Activated CD8-positive, alpha-beta T cell treated with anti-CD3 and anti-CD28 coated beads for 36 hours (primary cell): Measurements from ENCODE around the gene KIF18B. TPM values are rescaled to one million over a fixed set of nuclear protein-coding genes. Genes with fewer than 3 reads are reported as not detected.

Experiments used
- ATAC-seq: fragments of 200-7000 bp; cut with Tn5 transposase; one replicate; pipeline ENCODE4 v1.10.0; 2021; ENCODE audit warnings: mild to moderate bottlenecking, moderate library complexity
- CTCF ChIA-PET: fragments of 350-600 bp; sonication (Branson Sonifier 250); formaldehyde crosslinking; loops from one replicate; lab custom pipeline; 2021; ENCODE audit warnings: antibody characterized with exemption; lab: Charles Lee
- POLR2A ChIA-PET: fragments of 350-600 bp; sonication (Branson Sonifier 250); formaldehyde crosslinking; loops from one replicate; lab custom pipeline; 2021; ENCODE audit warnings: antibody characterized with exemption; lab: Charles Lee
- DNase-seq: peaks from one replicate; pipeline ENCODE4 v3.0.0-alpha.2; 2020
- H3K27ac Mint-ChIP-seq: one replicate; pipeline ENCODE4 v1.8.0; 2021; ENCODE audit warnings: mild to moderate bottlenecking, mixed read lengths
- H3K27me3 Mint-ChIP-seq: one replicate; pipeline ENCODE4 v1.8.0; 2021; ENCODE audit warnings: mixed read lengths
- H3K36me3 Mint-ChIP-seq: one replicate; pipeline ENCODE4 v1.8.0; 2021; ENCODE audit warnings: low read depth, mixed read lengths
- H3K4me1 Mint-ChIP-seq: one replicate; pipeline ENCODE4 v1.8.0; 2021; ENCODE audit warnings: low read depth, mixed read lengths
- H3K4me3 Mint-ChIP-seq: one replicate; pipeline ENCODE4 v1.8.0; 2021; ENCODE audit warnings: mild to moderate bottlenecking, moderate library complexity, mixed read lengths
- H3K9me3 Mint-ChIP-seq: one replicate; pipeline ENCODE4 v1.8.0; 2021; ENCODE audit warnings: mixed read lengths
- CTCF ChIP-seq: fragments of 200-600 bp; IDR thresholded peaks from one replicate; pipeline ENCODE4 v1.8.0; 2022; ENCODE audit warnings: antibody characterized with exemption, mild to moderate bottlenecking
- intact Hi-C: fragments of 100-400 bp; cut with micrococcal nuclease; formaldehyde crosslinking; loops from one replicate; pipeline ENCODE4 v1.10.0; 2022
- total RNA-seq, 2 experiments: library from RNA; stranded (reverse); gene quantifications; one replicate each; pipeline ENCODE4 v1.2.3, GENCODE V29; 2021

Gene KIF18B
- total RNA-seq, 2 experiments from 2014 or later, result 38.1 to 40.3 TPM

GRCh38 chr17:44971776-44972483 lies 24.4 kb upstream of the KIF18B start:
- H3K4me3 Mint-ChIP-seq, result no peak overlapping the region
- no peak overlapping the region for H3K27ac Mint-ChIP-seq
- no peaks in the 10 kb centered on the region for H3K36me3 Mint-ChIP-seq
- POLR2A ChIA-PET, result interaction anchor here (0.8 to 1.6 kb wide), 3 partner anchors 41 to 177 kb away, joined by 3 read pairs; partner anchors contain the start of gene HEXIM1
- H3K4me1 Mint-ChIP-seq, result peaks cover 40% of the 10 kb centered on the region
- CTCF ChIA-PET, result interaction anchor here (0.5 to 1.9 kb wide), 6 partner anchors 10 to 163 kb away, joined by 3 to 5 read pairs (median 3); partner anchors contain the start of gene ACBD4
- intact Hi-C loops, result no loop called here
- no peaks in the 10 kb centered on the region for H3K9me3 Mint-ChIP-seq
- ATAC-seq, result peak; percentile 75
- H3K27me3 Mint-ChIP-seq, result peaks cover 27% of the 10 kb centered on the region
- no peak for TF ChIP-seq CTCF
- DNase-seq, result peak; percentile 86

DNA sequence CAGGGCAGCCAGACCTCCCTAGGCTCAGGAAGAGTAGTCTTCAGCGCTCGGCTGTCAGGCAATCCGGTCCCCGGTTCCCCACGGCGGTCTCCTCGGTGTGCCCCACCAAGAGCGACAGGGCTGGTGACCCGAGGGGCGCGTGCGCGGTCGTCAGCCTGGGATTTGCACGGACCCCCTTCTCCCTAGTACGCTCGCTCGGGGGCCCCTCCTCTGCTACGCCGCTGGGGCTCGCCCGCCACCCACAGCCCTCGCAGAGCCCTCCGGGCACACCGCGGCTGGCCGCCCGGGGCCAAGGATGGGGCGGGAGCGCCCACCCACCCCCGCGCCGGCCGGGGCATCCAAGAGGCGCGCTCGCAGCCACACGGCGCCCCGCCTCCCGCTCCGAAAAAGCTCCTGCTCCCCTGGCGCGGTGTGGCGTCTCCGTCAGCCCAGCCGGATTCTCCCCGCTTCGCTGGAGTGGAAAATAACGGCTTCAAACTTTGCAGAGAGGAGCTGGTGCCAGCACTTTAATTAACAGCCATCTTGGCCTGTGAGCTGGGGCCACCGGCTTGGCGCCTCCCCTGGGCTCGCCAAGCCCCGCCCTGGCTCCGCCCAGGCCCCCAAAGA lies 22.7 kb upstream of the KIF18B start:
- ChIA-PET POLR2A (interaction anchor here (0.8 to 1.7 kb wide), 3 partner anchors 10 to 81 kb away, joined by 3 to 4 read pairs (median 3); no protein-coding TSS in a partner anchor), CTCF (interaction anchor here (1.0 to 1.9 kb wide), 4 partner anchors 8 to 165 kb away, joined by 3 to 8 read pairs (median 4); partner anchors contain the start of gene ACBD4)
- peak; percentile 59 for DNase-seq
- H3K4me1 Mint-ChIP-seq, result peaks cover 42% of the 10 kb centered on the region
- H3K27ac Mint-ChIP-seq, result no peak overlapping the region
- no peak for TF ChIP-seq CTCF
- ATAC-seq, result no peak
- no peaks in the 10 kb centered on the region for H3K36me3 Mint-ChIP-seq
- intact Hi-C loops, result no loop called here
- H3K9me3 Mint-ChIP-seq, result no peaks in the 10 kb centered on the region
- H3K4me3 Mint-ChIP-seq, result peak overlapping the region; percentile 48
- H3K27me3 Mint-ChIP-seq, result peaks cover 40% of the 10 kb centered on the region

GRCh38 chr17:44969144-44969780 lies 21.7 kb upstream of the KIF18B start:
- POLR2A ChIA-PET, result interaction anchor here (1.7 kb wide), 1 partner anchor 9 kb away, joined by 4 read pairs; no protein-coding TSS in a partner anchor
- DNase-seq (no peak), ATAC-seq (no peak)
- peaks cover 41% of the 10 kb centered on the region for H3K27me3 Mint-ChIP-seq
- no peak for TF ChIP-seq CTCF
- intact Hi-C loops, result no loop called here
- H3K4me3 Mint-ChIP-seq, result peak overlapping the region; percentile 47
- CTCF ChIA-PET, result interaction anchor here (1.2 to 1.8 kb wide), 3 partner anchors 80 to 166 kb away, joined by 3 to 8 read pairs (median 5); partner anchors contain the start of gene ACBD4
- H3K9me3 Mint-ChIP-seq, result no peaks in the 10 kb centered on the region
- H3K4me1 Mint-ChIP-seq, result peaks cover 42% of the 10 kb centered on the region
- no peaks in the 10 kb centered on the region for H3K36me3 Mint-ChIP-seq
- H3K27ac Mint-ChIP-seq, result no peak overlapping the region

GRCh38 chr17:44968225-44969143 lies 20.9 kb upstream of the KIF18B start, which contains the start of gene C1QL1:
Gene C1QL1, minus strand, starts transcription at chr17:44968303. Its CDS starts 255 bp downstream, at chr17:44968048.
- no peak for TF ChIP-seq CTCF
- Mint-ChIP-seq H3K9me3 (no peaks in the 10 kb centered on the region), H3K36me3 (no peaks in the 10 kb centered on the region), H3K4me3 (peak within 1 kb of the TSS; percentile 47), H3K4me1 (peaks cover 42% of the 10 kb centered on the region), H3K27ac (no peak within 1 kb of the TSS), H3K27me3 (peaks cover 45% of the 10 kb centered on the region)
- ATAC-seq (peak; percentile 87), DNase-seq (peak; percentile 89)
- CTCF ChIA-PET, result interaction anchor here (1.1 to 1.2 kb wide), 3 partner anchors 54 to 102 kb away, joined by 3 to 5 read pairs (median 3); no protein-coding TSS in a partner anchor
- POLR2A ChIA-PET, result no interaction called here
- intact Hi-C loops, result no loop called here
